ENCODE measurements around the gene HOXD9.

Gene HOXD9

DNA sequence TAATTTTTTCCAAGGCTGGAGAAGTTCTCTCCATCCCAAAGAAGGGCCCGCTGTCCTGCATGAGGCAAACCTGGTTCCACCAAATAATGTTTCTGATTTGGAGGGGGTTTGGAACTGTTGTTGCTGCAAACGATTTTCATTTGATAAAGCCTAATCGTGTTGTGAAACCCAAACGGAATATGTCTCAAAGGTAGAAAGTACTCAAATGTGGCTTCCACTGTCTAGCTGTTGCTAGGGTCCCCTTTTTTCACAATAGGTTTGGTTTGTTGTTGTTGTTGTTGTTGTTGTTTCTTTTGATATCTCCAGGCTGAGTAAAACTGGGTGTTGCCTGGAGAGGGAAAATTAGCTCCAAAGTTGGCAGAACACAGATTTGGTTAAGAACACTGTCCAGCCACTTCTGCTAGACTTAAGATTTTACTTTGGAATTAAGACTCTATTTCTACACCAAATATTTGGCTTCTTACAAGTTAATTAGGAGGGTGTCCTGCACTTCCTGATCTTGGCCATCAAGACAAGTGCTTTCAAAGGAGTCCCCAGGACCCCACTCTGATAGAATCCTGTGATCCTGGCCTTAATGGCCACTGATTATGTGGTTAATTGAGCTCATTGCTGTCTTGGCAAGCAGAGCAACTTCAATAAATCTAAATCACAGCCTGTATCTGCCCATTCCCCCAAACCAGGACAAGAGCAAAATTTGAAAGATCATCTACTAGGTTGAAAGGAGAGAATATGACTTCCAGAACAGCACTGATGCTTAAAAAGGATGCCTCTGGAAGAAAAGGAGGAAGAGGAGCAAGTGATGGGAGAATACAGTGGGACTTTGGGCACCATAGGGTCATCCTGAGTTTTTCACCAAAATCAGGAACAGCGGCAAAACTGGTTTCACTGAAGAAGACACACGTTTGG, 33.3 kb upstream of the HOXD9 start:
- H3K9ac ChIP-seq (ENCODE audit: low read length) = no peak overlapping the region
- H3K79me2 ChIP-seq (ENCODE audit: control insufficient read depth, insufficient read depth, low read length) = no peaks in the 10 kb centered on the region
- no peak overlapping the region for H3K4me2 ChIP-seq (ENCODE audit: low read length)
- WGBS (ENCODE audit: extremely low coverage, insufficient coverage, low lambda C conversion rate) = no CpG with 5 or more reads among the region's 6 CpGs
- no peak overlapping the region for H2BK15ac ChIP-seq (replicated peaks; ENCODE audit: low read depth)
- no peak overlapping the region for H4K8ac ChIP-seq (ENCODE audit: low read depth, low read length)
- H3K27ac ChIP-seq (ENCODE audit: low read depth, low read length) = no peak overlapping the region
- H3K27me3 ChIP-seq (ENCODE audit: insufficient read depth, low read length, poor library complexity) = peaks cover 81% of the 10 kb centered on the region
- H3K4me1 ChIP-seq (ENCODE audit: control insufficient read depth, low read depth, low read length) = peaks cover 7% of the 10 kb centered on the region
- no peak overlapping the region for H3K18ac ChIP-seq (ENCODE audit: low read length)
- no peak overlapping the region for H3K23ac ChIP-seq (ENCODE audit: low read length)
- no peak overlapping the region for H3K4me3 ChIP-seq (ENCODE audit: low read length)
- no peak overlapping the region for H2BK5ac ChIP-seq (ENCODE audit: low read length)
- H3K4ac ChIP-seq (ENCODE audit: low read depth, low read length) = no peak overlapping the region
- H3K36me3 ChIP-seq (ENCODE audit: control insufficient read depth, insufficient read depth, low read length) = no peaks in the 10 kb centered on the region
- no peak overlapping the region for H2BK120ac ChIP-seq (ENCODE audit: low read depth, low read length)
- no peaks in the 10 kb centered on the region for H3K79me1 ChIP-seq (ENCODE audit: low read length)
- no peak overlapping the region for H2AK5ac ChIP-seq (ENCODE audit: low read length)
- no peak for DNase-seq
- H3K56ac ChIP-seq (ENCODE audit: low read length) = peak overlapping the region; percentile 7
- H4K5ac ChIP-seq (ENCODE audit: low read length) = no peak overlapping the region

DNA sequence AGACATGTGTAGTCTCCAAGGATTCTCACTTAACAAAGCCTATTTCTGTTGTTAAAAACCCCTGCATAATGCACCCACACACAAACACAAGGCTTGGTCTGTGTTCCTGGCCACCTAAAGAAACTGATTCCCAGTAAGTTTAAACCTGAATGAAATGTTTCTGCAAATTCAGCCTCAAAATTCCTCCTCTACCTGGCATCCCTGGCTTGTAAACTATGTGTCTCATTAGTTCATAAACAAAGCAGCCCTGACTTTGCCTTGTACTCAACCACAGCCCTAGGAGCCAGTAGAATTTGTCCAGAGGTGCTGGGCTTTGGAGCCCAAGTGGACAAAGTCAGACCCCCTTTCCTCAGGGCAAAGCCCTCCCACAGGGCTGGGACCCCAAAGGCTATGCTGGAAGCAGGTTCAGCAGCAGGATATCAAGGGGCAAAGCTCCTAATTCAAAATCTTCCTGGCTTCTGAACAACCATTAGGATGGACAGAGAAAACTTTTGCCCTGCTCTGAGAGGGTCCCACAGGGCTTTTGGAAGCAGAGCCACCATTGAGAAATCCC, 32.6 kb upstream of the HOXD9 start:
- Histone ChIP-seq H3K56ac (ENCODE audit: low read length) (no peak overlapping the region), H3K4ac (ENCODE audit: low read depth, low read length) (no peak overlapping the region), H4K8ac (ENCODE audit: low read depth, low read length) (no peak overlapping the region), H4K5ac (ENCODE audit: low read length) (no peak overlapping the region), H3K18ac (ENCODE audit: low read length) (no peak overlapping the region), H3K79me2 (ENCODE audit: control insufficient read depth, insufficient read depth, low read length) (no peaks in the 10 kb centered on the region), H3K27ac (ENCODE audit: low read depth, low read length) (no peak overlapping the region), H3K4me3 (ENCODE audit: low read length) (no peak overlapping the region), H2BK120ac (ENCODE audit: low read depth, low read length) (no peak overlapping the region), H2BK15ac (replicated peaks; ENCODE audit: low read depth) (no peak overlapping the region), H3K9ac (ENCODE audit: low read length) (no peak overlapping the region), H3K79me1 (ENCODE audit: low read length) (no peaks in the 10 kb centered on the region), H3K4me1 (ENCODE audit: control insufficient read depth, low read depth, low read length) (peaks cover 5% of the 10 kb centered on the region), H2AK5ac (ENCODE audit: low read length) (no peak overlapping the region), H3K36me3 (ENCODE audit: control insufficient read depth, insufficient read depth, low read length) (no peaks in the 10 kb centered on the region), H3K23ac (ENCODE audit: low read length) (no peak overlapping the region), H3K4me2 (ENCODE audit: low read length) (no peak overlapping the region), H3K27me3 (ENCODE audit: insufficient read depth, low read length, poor library complexity) (peaks cover 80% of the 10 kb centered on the region), H2BK5ac (ENCODE audit: low read length) (no peak overlapping the region)
- DNase-seq = no peak

DNA sequence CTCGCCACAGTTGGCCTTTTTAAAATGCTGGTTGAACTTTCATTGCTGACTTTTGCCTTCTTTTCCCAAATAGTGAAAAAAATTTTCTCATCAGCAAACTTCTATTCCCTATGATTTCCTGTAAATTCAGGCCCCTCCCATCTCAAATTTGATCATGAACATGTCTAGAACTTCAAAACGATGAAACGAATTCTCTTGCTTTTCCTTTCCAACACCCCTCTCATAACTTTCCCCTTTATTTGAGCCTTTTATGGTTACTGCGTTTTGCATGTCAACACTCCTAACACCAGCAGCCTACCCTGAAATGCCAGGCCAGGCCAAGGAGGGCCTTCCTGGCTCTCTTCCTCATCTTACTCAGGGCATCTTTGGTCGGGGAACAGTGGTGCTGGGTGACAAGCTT, 31.7 kb upstream of the HOXD9 start:
- Histone ChIP-seq H3K79me1 (ENCODE audit: low read length) (no peaks in the 10 kb centered on the region), H3K56ac (ENCODE audit: low read length) (no peak overlapping the region), H3K27me3 (ENCODE audit: insufficient read depth, low read length, poor library complexity) (peaks cover 76% of the 10 kb centered on the region), H3K4me1 (ENCODE audit: control insufficient read depth, low read depth, low read length) (peaks cover 4% of the 10 kb centered on the region), H3K79me2 (ENCODE audit: control insufficient read depth, insufficient read depth, low read length) (no peaks in the 10 kb centered on the region), H2AK5ac (ENCODE audit: low read length) (no peak overlapping the region), H2BK15ac (replicated peaks; ENCODE audit: low read depth) (no peak overlapping the region), H3K9ac (ENCODE audit: low read length) (no peak overlapping the region), H4K8ac (ENCODE audit: low read depth, low read length) (no peak overlapping the region), H3K4me2 (ENCODE audit: low read length) (no peak overlapping the region), H2BK120ac (ENCODE audit: low read depth, low read length) (no peak overlapping the region), H3K18ac (ENCODE audit: low read length) (no peak overlapping the region), H3K4ac (ENCODE audit: low read depth, low read length) (no peak overlapping the region), H2BK5ac (ENCODE audit: low read length) (no peak overlapping the region), H4K5ac (ENCODE audit: low read length) (no peak overlapping the region), H3K4me3 (ENCODE audit: low read length) (no peak overlapping the region), H3K27ac (ENCODE audit: low read depth, low read length) (no peak overlapping the region), H3K23ac (ENCODE audit: low read length) (no peak overlapping the region), H3K36me3 (ENCODE audit: control insufficient read depth, insufficient read depth, low read length) (no peaks in the 10 kb centered on the region)
- no peak for DNase-seq
- no CpG with 5 or more reads among the region's 5 CpGs for WGBS (ENCODE audit: extremely low coverage, insufficient coverage, low lambda C conversion rate)

DNA sequence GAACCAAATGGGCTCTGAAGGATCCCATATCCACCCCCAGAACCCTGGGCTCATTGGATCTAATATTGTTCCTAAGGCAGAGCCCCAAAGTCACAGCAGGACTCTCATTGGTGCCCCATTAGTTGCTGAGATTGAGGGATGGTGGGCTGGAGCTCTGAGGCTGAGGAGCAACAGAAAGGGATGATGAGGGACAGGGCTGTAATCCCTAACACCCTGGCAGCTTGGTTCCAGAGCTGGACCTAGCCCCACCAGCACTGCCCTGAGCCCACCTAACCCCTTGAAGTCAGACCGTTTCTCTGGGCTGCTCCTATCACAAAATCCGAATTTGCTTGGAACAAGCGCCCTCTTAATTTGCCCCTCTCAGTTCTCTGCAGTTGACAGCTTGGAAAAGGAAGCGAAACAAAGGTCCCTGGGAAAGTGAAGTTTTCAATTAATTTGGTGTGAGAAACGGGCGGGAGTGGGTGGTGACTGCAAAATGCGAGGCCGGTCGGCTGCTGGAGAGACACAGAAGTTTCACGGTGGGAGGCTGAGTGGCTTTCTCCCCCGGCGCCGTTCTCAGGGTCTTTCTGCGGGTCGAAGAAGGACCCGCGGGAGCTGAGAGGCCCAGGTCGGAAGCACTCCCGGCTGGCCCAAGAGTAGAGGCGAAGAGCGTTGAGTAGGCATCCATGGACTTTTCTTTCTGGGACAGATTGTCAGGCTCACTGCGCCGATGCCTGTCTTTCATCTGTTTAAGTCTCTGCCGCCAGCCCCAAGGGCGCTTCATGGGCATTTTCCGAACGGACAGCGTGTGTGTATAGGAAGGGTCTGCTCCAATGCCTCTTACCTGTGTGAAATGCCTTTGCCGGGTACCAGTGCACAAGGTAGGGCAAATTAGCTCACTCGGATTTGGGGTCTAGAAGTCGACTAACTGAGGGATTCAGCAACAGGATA, 30.9 kb upstream of the HOXD9 start:
- H3K27ac ChIP-seq (ENCODE audit: low read depth, low read length) = no peak overlapping the region
- no peak overlapping the region for H3K4me3 ChIP-seq (ENCODE audit: low read length)
- no peak overlapping the region for H3K23ac ChIP-seq (ENCODE audit: low read length)

DNA sequence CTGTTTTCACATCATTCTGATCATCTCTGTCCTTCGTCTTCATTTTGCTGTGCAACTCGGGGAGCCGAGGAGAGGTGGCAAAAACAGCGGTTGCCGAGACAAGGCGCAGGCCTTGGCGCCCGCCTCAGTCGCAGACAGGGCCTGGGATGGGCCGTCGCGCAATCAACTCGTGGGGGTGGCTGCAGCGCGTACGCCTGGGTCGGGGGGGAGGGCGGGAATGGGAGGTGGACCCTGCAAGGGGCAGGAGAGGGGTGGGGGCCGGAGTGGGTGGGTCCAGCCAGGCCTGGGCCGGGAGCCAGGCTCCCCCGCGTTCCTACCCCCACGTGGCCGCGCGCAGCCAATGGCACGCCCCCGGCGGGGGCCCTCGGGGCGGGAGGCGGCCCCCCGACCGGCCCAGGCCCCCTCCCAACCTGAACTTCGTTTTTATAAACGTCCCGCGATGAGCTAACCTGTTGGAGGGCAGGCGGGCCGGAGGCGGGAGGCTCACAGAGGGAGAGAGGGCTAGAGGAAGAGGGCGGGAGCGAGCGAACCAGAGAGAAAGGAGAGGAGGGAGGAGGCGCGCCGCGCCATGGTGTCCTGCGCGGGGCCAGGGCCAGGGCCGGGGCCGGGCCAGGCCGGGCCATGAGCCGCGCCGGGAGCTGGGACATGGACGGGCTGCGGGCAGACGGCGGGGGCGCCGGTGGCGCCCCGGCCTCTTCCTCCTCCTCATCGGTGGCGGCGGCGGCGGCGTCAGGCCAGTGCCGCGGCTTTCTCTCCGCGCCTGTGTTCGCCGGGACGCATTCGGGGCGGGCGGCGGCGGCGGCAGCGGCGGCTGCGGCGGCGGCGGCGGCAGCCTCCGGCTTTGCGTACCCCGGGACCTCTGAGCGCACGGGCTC, 30.0 kb upstream of the HOXD9 start, which contains the start of gene HOXD13:
Gene HOXD13 (plus strand): TSS at position 452 of the 875 bp plus-strand sequence. CDS start 170 bp downstream, at position 622.
- Histone ChIP-seq H2BK5ac (ENCODE audit: low read length) (no peak within 1 kb of the TSS), H2BK120ac (ENCODE audit: low read depth, low read length) (no peak within 1 kb of the TSS), H3K4me3 (ENCODE audit: low read length) (no peak within 1 kb of the TSS), H3K36me3 (ENCODE audit: control insufficient read depth, insufficient read depth, low read length) (no peaks in the 10 kb centered on the region), H4K8ac (ENCODE audit: low read depth, low read length) (no peak within 1 kb of the TSS), H4K5ac (ENCODE audit: low read length) (no peak within 1 kb of the TSS), H3K9ac (ENCODE audit: low read length) (peak within 1 kb of the TSS; percentile 24), H3K79me1 (ENCODE audit: low read length) (no peaks in the 10 kb centered on the region), H2BK15ac (replicated peaks; ENCODE audit: low read depth) (no peak within 1 kb of the TSS), H3K27ac (ENCODE audit: low read depth, low read length) (no peak within 1 kb of the TSS), H3K18ac (ENCODE audit: low read length) (no peak within 1 kb of the TSS), H3K56ac (ENCODE audit: low read length) (peak within 1 kb of the TSS; percentile 56), H3K4ac (ENCODE audit: low read depth, low read length) (no peak within 1 kb of the TSS), H2AK5ac (ENCODE audit: low read length) (no peak within 1 kb of the TSS), H3K23ac (ENCODE audit: low read length) (peak within 1 kb of the TSS; percentile 54), H3K27me3 (ENCODE audit: insufficient read depth, low read length, poor library complexity) (peaks cover 63% of the 10 kb centered on the region), H3K4me2 (ENCODE audit: low read length) (peak within 1 kb of the TSS; percentile 60), H3K79me2 (ENCODE audit: control insufficient read depth, insufficient read depth, low read length) (no peaks in the 10 kb centered on the region), H3K4me1 (ENCODE audit: control insufficient read depth, low read depth, low read length) (peaks cover 6% of the 10 kb centered on the region)
- no CpG with 5 or more reads among the region's 95 CpGs for WGBS (ENCODE audit: extremely low coverage, insufficient coverage, low lambda C conversion rate)
- DNase-seq = peak; percentile 77

More for the DNA sequence above, 30.9 kb upstream of the HOXD9 start:
- Histone ChIP-seq H2BK120ac (ENCODE audit: low read depth, low read length) (no peak overlapping the region), H3K4me2 (ENCODE audit: low read length) (no peak overlapping the region), H3K4ac (ENCODE audit: low read depth, low read length) (no peak overlapping the region), H3K36me3 (ENCODE audit: control insufficient read depth, insufficient read depth, low read length) (no peaks in the 10 kb centered on the region), H3K79me1 (ENCODE audit: low read length) (no peaks in the 10 kb centered on the region), H3K27me3 (ENCODE audit: insufficient read depth, low read length, poor library complexity) (peaks cover 70% of the 10 kb centered on the region), H3K4me1 (ENCODE audit: control insufficient read depth, low read depth, low read length) (peaks cover 6% of the 10 kb centered on the region), H2BK5ac (ENCODE audit: low read length) (no peak overlapping the region), H2AK5ac (ENCODE audit: low read length) (no peak overlapping the region), H3K56ac (ENCODE audit: low read length) (no peak overlapping the region), H2BK15ac (replicated peaks; ENCODE audit: low read depth) (no peak overlapping the region), H3K9ac (ENCODE audit: low read length) (no peak overlapping the region), H3K18ac (ENCODE audit: low read length) (no peak overlapping the region), H4K8ac (ENCODE audit: low read depth, low read length) (no peak overlapping the region), H3K79me2 (ENCODE audit: control insufficient read depth, insufficient read depth, low read length) (no peaks in the 10 kb centered on the region), H4K5ac (ENCODE audit: low read length) (no peak overlapping the region)
- peak; percentile 37 for DNase-seq
- WGBS (ENCODE audit: extremely low coverage, insufficient coverage, low lambda C conversion rate) = no CpG with 5 or more reads among the region's 31 CpGs
